NCI-H1092 treated with DMSO at 0.1 percent for 48 hours (cell line): ENCODE data around the gene TBC1D5.
"Not testable (repeated sequence)": the region's sequence is repeated elsewhere in the genome, so short reads cannot be mapped to it uniquely, and the experiment has no call there.

Source experiments
- DNase-seq: peaks from one replicate; lab custom pipeline; 2025; lab: John Stamatoyannopoulos, UW

The TBC1D5 gene

GRCh38 chr3:17544632-17545031 lies 197.8 kb downstream of the TBC1D5 start:
- DNase-seq = no peak

- no peak for DNase-seq
These were observed 199.8 kb downstream of the TBC1D5 start for GRCh38 chr3:17542591-17542990.

GRCh38 chr3:17539436-17539835 lies 203.0 kb downstream of the TBC1D5 start:
- DNase-seq = no peak

- no peak for DNase-seq
These were observed 207.2 kb downstream of the TBC1D5 start for GRCh38 chr3:17535274-17535673.

GRCh38 chr3:17532446-17532845 lies 210.0 kb downstream of the TBC1D5 start:
- not testable (repeated sequence) for DNase-seq

GRCh38 chr3:17529677-17530076 lies 212.8 kb downstream of the TBC1D5 start:
- no peak for DNase-seq

- DNase-seq = no peak
These were observed 224.0 kb downstream of the TBC1D5 start for GRCh38 chr3:17518189-17519059.

- DNase-seq = no peak
These were observed 226.8 kb downstream of the TBC1D5 start for GRCh38 chr3:17515445-17516234.

GRCh38 chr3:17514597-17514996 lies 227.8 kb downstream of the TBC1D5 start:
- DNase-seq = no peak

- DNase-seq = no peak
These were observed 232.2 kb downstream of the TBC1D5 start for GRCh38 chr3:17510265-17510664.

GRCh38 chr3:17508180-17508752 lies 234.2 kb downstream of the TBC1D5 start:
- no peak for DNase-seq

GRCh38 chr3:17507480-17507879 lies 235.0 kb downstream of the TBC1D5 start:
- DNase-seq = no peak

GRCh38 chr3:17505856-17506255 lies 236.6 kb downstream of the TBC1D5 start:
- no peak for DNase-seq

GRCh38 chr3:17501745-17502144 lies 240.7 kb downstream of the TBC1D5 start:
- DNase-seq = no peak

- no peak for DNase-seq
These were observed 241.8 kb downstream of the TBC1D5 start for GRCh38 chr3:17500618-17501017.

- DNase-seq = no peak
These were observed 248.2 kb downstream of the TBC1D5 start for GRCh38 chr3:17494117-17494809.

GRCh38 chr3:17491601-17492000 lies 250.8 kb downstream of the TBC1D5 start:
- no peak for DNase-seq

- not testable (repeated sequence) for DNase-seq
These were observed 251.2 kb downstream of the TBC1D5 start for GRCh38 chr3:17491190-17491589.

GRCh38 chr3:17489139-17489538 lies 253.3 kb downstream of the TBC1D5 start:
- no peak for DNase-seq

GRCh38 chr3:17481116-17481515 lies 261.3 kb downstream of the TBC1D5 start:
- DNase-seq = no peak

- DNase-seq = no peak
These were observed 262.6 kb downstream of the TBC1D5 start for GRCh38 chr3:17479681-17480405.
